HG03025 (cell line): ENCODE data around the gene TMEM212.

ENCODE experiments used
- ATAC-seq: cut with Tn5 transposase; IDR thresholded peaks from one replicate; pipeline ENCODE4 v1.9.1; 2021; ENCODE audit warnings: mild to moderate bottlenecking, moderate library complexity; ENCODE audit not compliant: unreplicated experiment, low FRiP score

Gene TMEM212

DNA sequence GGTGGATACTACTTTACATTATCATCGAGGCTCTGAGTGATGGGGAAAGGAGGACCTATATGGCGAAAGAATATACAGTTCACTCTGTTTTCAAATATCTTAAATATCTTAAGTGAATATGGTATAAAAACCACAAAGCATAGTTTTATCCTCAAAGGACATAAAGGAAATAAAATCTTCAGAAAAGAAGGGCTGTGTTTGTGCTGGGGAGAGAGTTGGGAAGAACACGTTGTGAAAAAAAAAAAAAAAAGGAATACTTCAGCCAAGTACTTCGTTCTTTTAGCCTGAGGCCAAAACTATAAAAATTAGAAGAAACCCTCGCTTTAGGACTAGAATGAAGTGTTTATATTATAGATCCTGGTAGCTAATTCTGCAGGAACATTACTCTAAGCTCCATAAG, 10.2 kb upstream of the TMEM212 start:
- no peak for ATAC-seq

DNA sequence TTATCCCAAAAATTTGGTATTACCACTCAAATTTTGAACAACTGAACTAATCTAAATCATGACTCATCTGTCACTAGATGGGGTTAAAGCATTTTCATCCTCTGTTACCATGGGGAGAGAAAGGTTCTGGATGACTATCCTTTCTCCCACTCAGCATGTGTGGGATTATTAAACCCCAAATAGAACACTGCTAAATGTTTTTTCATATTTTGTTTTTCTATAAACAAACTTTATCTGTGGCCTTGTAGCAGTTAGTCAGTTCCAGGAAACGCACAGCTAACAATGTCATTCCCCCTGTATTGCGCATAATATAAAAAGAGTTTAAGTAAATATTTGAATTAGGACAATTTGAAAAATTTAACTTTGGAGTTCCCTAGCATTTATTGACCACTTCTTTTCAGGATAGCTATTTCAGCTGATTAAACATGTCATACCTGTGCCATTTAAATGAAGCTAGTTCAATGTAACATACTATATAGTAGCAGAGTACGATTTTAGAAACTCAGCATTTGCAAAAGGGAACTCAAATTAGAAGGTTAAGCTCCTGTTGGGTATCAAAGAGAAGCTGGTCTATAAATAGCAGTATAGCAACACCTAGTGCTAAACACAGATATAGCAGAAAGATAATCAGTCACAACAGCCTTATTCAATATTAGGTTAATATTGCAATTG, 9.2 kb upstream of the TMEM212 start:
- no peak for ATAC-seq

DNA sequence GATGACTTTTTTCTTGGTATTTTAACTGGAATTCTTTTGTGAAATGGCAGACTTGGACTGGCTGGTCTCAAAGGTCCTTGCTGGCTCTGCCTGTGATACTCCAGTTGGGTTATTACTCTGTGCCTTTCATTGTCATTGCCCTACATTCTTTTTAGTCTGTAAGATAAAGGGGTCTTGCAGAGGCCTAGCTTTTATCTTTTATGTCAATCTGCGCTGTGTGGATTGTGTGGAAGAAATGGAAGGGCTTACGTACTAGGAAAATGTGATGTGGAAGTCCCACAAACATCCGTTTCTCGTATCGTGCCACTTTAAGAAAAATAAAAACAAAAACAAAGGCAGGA, 8.7 kb upstream of the TMEM212 start:
- ATAC-seq = no peak

DNA sequence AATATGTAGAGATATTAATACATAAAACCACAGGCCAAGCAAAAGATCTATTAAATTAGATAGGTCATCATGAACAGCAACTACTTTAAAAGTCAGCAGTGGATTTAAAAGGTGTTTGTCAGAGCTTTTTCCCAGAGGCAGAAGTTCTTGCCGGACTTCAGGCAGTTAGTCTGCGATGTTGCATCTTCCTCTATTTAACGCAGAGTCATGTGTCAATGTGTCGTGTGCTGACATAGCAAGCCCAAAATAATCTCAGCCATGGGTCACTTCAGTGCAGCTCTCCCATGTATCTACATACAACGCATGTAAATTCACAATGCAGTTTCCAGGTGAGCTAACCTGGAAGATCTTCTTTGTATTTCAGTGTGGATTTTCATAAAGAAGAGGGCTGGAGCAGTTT, 8.0 kb upstream of the TMEM212 start:
- no peak for ATAC-seq

DNA sequence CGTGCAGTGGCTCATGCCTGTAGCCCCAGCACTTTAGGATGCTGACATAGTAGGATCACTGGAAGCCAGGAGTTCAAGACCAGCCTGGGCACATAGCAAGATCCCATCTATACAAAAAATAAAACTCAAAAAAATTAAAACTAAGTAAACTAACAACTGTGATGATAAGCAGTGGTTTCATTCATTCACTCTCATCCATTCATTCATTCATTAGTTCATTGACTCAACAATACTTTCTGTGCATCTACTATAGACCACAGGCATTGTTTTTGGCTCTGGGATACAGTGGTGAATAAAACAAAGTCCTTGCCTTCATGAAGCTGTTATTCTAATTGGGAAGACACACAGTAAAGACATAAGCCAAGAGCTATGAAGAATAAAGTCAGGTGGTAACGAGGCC, 7.5 kb upstream of the TMEM212 start:
- ATAC-seq = no peak

DNA sequence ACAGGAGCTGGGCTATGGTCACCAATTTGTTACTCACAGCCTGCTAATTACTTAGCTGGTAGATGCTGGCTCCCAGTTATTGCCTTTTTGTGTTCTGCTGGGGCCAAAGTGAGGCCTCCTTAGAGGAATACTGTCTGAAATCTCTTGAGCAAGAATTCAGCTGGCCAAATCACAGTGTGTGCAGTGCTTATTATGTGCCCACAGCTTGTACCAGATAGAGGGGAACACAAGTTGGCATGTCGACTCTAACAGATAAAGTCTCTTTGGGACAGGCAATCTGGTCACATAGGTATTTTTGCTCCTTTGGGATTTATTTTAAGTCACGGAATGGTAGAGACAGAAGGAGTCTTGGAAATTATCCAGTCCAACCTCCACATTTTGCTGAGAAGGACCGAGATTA, 6.3 kb upstream of the TMEM212 start:
- no peak for ATAC-seq

DNA sequence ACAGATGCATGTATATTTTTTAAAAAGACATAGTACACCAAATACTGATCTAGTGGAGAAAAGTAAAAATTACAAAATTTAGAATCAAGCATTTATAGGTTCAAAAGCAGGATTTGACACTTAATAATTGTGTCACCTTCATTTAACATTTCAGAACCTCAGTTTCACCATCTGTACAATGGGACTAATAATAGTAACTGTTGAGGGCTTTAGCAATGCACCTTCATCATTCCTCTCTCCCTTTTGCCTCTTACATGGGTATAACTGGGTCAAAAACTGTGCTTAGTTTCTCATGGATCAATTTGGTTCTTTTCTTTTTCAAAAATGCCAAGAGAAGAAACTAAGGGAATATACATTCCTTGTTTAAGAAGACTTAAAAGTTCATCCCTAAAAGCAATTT, 5.5 kb upstream of the TMEM212 start:
- ATAC-seq = no peak

DNA sequence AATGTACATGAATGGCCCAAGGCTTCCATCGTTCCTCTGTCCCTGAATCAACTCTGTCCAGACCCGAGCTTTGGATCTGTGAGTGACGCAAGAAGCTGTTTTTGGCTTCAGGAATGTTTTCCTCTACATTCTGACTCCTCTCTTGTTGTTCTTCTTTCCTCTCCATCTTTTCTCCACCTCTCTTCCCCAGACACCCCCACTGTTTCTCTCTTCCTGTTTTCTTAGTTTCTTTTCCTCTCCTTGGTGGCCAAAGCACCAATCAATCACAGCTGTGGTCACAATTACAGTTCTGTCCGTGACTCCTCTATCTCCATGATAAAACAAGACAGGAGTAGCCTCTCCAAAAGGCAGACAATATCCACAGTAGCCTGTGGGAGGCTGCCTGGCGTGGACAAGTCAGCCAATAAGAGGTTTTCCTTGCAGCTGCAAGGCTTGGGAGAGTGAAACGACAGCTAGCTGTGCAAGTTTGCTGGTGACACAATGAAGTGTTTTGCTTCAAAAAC, 4.9 kb upstream of the TMEM212 start:
- ATAC-seq = no peak

DNA sequence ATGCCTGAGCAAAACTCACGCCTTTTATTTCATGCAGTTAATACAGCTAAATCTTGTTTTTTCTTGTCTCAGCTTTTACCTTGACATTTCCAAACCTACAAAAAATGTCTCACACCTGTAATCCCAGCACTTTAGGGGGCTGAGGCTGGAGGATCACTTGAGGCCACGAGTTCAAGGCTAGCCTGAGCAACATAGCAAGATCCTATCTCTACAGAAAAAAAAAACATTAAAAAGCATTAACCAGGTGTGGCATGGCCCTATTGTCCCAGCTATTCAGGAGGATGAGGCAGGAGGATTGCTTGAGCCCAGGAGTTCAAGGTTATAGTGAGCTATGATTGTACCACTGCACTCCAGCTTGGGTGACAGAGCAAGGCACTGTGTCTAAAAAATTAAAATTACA, 3.9 kb upstream of the TMEM212 start:
- ATAC-seq = no peak

DNA sequence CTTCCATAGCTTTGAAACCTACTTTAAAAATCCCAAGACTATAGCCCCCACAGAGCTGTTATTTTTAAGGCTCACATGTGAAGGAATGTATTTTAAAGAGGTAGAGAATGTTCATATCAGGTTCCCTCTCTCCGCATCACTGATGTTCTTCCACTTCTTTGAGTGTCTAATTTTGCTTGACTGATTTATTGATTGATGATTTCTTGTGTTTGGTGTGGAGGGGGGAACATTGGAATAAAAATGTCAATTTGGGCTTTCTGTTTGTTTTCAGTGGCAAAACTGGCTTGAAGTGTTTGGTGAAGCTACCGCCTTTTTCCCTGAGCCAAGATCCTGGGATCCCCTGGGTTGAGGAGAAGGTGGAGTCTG, 2.7 kb upstream of the TMEM212 start:
- no peak for ATAC-seq

DNA sequence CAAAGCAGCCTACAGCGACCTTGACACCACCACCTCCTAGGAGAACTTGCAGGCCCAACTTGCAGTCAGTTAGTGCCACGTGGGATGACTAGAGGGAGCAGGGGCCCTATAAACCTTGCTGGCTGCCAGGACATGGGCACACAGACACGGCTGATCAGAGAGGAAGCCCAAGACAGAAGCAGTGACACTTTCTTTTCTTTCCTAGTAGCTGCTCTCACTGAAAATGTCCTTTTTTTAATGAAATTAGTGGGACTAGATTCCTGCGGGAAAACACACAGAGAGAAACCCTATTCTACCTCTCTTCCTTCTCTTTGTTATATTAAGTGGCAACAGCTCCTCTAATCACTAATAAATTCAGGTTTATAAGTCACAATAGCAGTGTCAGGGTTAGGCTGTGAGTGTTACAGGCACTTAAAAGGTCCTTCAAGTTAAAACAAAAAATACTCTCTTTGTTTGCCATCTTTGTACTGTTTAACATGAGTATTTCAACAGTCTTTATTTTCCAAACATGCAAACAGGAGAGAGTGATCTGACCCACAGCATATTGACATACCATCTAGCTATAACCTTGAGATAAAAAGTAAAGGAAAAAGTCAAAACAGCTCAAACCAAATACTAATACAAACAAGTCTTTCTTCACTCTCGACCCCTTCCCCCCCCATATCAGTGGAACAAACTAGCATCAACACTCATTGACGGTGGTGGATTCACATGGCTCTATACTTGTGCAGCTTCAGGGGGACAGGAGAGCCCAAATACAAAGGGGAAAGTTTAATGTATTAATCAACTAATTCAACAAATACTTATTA, 2.1 kb upstream of the TMEM212 start:
- no peak for ATAC-seq

DNA sequence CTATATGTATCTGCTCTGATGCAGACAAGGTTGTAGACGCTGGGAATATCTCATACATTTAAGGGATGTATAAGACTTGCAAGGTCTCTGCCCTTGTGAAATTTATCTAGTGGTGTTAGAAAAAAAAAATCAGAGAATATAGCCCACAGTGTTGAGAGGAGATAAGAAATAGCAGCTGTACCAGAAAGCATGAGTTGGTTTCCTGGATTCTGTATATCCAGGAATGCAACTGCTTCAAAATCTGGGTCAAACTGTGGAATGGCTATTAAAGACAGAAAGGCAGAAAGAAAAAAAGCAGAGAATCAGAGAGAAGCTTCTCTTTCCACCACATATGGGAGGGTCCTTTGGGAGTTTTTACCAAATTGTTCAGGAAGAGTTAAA, 1.5 kb upstream of the TMEM212 start:
- no peak for ATAC-seq

DNA sequence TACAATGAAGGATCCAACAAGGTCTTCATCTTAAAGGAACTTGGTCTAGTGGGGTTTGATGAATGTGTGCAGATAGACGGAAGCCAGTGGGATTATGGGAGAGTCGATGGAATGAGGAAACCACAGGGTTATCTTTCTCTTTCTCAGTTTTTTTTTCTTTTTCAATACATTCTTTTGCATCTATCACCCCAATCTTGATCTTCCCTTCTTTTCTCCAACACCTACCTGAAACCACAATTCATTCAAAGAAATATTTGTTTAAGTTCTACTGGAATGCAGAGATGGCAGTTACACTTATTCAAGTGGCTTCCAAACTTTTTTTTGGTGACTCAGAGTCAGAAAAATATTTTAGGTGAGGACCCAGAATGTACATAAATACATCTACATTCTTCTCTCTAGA, 1.7 kb downstream of the TMEM212 start:
- ATAC-seq = no peak

DNA sequence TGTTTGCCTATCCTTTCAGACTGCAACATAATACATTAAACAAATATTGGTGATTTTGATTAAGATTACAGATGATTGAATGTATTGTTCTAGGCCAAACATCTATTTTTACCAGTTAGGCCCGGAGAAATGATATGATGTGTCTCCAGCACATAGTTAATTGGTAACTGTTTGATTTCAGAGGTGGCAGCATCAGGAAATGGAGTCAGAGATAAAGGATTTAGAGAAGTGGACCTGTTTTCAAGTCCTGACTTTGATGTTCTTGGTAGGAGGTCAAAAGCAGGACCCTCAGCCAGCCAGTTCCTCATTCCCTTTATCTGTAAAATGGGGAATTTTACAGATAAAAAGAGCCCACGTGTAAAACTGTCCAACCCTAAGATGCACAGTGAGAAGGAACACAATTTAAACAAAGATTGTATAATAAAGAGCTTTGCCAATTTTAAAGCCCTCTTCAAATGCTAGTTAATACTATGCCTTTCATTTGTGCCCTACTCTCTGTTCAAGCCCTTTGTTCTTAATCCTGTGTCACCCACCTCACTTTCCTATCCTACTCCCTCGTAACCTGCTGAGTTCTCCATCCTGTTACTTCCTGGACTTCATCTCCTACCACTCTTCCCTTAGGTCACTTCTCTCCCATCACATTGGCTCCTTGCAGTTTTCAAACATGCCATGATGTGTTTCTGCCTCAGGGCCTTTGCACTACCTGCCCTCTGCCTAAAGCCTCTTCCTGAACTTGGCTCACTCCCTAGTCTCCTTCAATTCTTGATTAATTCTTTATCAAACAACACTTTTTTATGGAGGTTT, 2.5 kb downstream of the TMEM212 start:
- ATAC-seq = no peak

DNA sequence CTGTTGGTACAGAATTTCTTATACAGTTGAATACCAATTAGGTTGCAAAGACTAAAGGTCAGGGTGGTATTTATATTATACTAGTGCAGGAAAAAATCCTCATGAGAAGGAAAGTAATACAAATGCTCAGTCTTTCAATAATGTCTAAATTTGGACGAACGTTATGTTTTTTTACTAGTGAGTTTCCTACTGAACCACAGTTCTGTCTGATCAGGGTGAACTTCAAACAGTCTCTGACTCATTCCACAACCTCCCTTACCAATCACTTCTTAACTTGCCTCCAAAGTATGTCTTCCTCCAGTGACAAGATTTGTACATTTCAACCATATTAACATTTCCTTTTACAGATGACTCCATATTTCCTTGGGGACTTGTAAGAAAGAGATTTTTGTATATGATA, 3.4 kb downstream of the TMEM212 start:
- peak; percentile 84 for ATAC-seq

DNA sequence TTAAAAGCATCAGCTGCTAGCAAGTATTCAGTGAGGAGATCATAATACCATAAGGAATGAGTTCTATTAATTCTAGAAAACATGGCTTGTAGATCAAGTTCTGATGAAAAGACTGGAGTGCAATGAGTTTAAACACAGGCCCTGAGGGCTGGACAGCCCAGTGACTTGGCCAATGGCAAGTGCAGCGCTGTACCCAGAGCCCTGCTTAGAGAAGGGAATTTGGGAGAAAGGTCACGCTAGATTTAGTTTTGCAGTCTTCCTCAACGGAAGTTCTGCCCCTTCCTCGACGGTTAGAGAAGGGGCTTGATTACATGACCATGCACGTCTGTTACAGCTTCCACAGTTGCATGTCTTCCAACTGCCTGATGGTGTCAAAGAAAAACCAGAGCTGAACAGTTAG, 4.0 kb downstream of the TMEM212 start:
- no peak for ATAC-seq

DNA sequence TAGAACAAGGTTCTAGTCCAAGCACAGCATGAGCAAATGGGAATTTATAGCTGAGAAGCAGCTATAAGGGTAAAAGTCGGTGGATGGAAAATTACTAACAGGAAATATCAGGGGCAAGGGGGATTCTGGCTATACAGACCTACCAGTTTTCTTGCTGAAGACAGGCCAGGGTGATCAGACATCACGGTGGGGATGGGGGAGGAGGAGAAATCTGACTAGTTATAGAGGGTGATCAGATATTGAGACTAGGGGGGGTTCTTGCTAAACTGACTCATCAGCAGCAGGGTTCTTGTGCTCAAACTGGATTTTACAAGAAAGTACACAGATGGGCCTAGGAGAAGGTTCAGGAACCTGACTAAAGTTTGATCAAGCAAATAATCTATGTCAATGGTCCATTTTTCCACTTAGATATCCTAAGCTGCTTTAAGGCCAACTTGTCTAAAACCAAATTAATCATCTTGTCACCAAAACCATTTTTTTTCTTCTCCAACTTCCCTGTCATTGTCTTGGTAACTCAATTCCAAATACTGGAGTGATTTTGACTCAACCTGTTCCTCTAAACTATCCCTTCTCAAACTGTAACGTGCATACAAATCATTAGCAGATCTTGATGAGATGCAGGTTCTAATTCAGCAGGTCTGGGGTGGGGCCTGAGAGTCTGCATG, 4.6 kb downstream of the TMEM212 start:
- ATAC-seq = no peak

DNA sequence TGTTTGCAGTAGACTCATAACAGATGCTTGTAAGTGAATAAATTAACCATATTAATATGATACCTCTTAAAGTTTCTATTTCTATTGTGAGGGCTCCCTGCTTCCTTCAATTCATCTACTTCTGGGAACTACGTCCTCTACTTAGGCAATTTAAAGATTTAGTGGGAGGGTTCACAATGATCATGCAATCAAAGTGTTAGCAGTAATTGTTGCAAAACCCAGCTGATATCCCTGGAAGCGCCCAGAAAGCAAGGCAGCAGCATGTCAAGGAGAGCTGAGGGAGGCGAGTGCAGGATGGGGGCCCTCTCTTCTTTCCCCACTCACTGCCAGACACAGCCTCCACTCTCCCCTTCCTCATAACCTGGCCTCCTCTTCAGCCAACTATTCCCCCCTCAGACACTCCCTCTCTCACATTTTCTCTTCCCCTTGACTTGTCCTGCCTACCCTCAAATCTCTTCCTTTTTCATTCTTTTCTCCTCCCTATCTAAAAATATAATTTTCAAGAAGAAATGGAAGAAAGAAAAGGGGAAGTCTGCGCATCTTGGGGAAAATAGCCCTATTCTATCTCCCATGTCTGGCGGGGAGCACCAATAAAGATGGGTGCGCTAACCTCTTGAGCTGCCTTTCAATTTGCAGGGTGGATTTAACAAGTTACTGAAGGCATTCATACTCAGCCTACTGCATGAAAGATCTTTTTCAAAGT, 6.6 kb downstream of the TMEM212 start:
- no peak for ATAC-seq

DNA sequence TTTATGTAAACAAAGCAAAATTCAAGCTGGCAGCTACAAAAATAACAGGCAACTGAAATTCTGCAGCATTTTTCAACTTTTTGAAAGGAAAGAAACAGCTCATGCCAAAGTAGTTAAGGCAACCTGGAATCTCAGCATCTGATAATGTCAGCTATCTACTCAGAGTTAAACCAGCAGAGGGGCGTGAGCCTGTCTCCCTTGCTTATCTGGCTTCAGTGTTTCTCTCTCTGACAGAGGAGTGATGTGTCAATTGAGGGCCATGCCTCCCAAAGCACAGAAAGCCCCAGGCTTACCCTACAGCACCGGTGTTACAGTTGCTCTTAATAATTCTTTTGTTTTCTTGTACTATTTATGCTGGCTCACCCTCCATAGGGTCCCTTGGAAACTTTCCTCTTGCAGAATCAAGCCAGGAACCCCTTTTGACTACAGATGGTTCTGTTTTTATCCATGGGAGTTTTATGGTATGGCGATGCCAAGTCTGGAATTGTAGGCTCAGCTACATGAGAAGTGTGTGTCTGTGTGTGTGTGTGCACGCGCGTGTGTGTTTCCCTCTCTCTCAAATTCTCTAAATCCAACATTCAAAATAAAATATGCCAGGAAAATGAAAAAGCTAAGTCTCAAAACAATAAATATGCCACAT, 7.3 kb downstream of the TMEM212 start:
- no peak for ATAC-seq
